Esophagus (tissue), 2 donors: ENCODE measurements around the gene MSL3. TPM values are rescaled to one million over a fixed set of nuclear protein-coding genes. Genes with fewer than 3 reads are reported as not detected.

Source experiments
- H3K27ac ChIP-seq, 2 donors: one replicate each; pipeline ENCODE4 v1.5.1; 2013; ENCODE audit warnings: low read depth in 2 of 2, mild to moderate bottlenecking in 2 of 2, inconsistent platforms in 1 of 2, low read length in 1 of 2, moderate library complexity in 1 of 2
- H3K27me3 ChIP-seq, 2 donors: one replicate each; pipeline ENCODE4 v1.6.1; 2013; ENCODE audit warnings: low read length in 2 of 2, control low read depth in 1 of 2, mild to moderate bottlenecking in 1 of 2; ENCODE audit not compliant: insufficient read depth in 2 of 2, control insufficient read depth in 1 of 2
- H3K36me3 ChIP-seq, 2 donors: one replicate each; pipeline ENCODE4 v1.6.1; 2013; ENCODE audit warnings: low read length in 1 of 2; ENCODE audit not compliant: control insufficient read depth in 2 of 2, insufficient read depth in 2 of 2
- H3K4me1 ChIP-seq, 2 donors: one replicate each; pipeline ENCODE4 v1.6.1; 2013; ENCODE audit warnings: low read length in 1 of 2; ENCODE audit not compliant: control insufficient read depth in 2 of 2, insufficient read depth in 2 of 2
- H3K4me3 ChIP-seq, 2 donors: one replicate each; pipeline ENCODE4 v1.5.1; 2013; ENCODE audit warnings: low read length in 2 of 2, mild to moderate bottlenecking in 2 of 2, low read depth in 1 of 2, moderate library complexity in 1 of 2
- H3K9me3 ChIP-seq, 2 donors: one replicate each; pipeline ENCODE4 v1.6.1; 2013; ENCODE audit warnings: mild to moderate bottlenecking in 2 of 2, low read depth in 1 of 2, low read length in 1 of 2, moderate library complexity in 1 of 2; ENCODE audit not compliant: control insufficient read depth in 2 of 2, insufficient read depth in 1 of 2
- WGBS, 2 donors: extraction: QIAGEN DNeasy Blood & Tissue Kit; methylation state at CpG; one replicate each; pipeline ENCODE4 v1.1.7; 2013; 5-methylcytosine and 5-hydroxymethylcytosine counted together
- polyA plus RNA-seq, 2 donors: library from polyadenylated mRNA; stranded (reverse); fragments of 200-250 nt; gene quantifications; one replicate each; pipeline ENCODE4 v1.2.3, GENCODE V29; 2013
- donor health status: healthy with polysubstance abuse.
- donor health status: Bipolar disorder and iron deficiency.

MSL3 gene, protein sequence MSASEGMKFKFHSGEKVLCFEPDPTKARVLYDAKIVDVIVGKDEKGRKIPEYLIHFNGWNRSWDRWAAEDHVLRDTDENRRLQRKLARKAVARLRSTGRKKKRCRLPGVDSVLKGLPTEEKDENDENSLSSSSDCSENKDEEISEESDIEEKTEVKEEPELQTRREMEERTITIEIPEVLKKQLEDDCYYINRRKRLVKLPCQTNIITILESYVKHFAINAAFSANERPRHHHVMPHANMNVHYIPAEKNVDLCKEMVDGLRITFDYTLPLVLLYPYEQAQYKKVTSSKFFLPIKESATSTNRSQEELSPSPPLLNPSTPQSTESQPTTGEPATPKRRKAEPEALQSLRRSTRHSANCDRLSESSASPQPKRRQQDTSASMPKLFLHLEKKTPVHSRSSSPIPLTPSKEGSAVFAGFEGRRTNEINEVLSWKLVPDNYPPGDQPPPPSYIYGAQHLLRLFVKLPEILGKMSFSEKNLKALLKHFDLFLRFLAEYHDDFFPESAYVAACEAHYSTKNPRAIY
- polyA plus RNA-seq = 10 to 100 TPM; 14.5 to 29.9 TPM

DNA sequence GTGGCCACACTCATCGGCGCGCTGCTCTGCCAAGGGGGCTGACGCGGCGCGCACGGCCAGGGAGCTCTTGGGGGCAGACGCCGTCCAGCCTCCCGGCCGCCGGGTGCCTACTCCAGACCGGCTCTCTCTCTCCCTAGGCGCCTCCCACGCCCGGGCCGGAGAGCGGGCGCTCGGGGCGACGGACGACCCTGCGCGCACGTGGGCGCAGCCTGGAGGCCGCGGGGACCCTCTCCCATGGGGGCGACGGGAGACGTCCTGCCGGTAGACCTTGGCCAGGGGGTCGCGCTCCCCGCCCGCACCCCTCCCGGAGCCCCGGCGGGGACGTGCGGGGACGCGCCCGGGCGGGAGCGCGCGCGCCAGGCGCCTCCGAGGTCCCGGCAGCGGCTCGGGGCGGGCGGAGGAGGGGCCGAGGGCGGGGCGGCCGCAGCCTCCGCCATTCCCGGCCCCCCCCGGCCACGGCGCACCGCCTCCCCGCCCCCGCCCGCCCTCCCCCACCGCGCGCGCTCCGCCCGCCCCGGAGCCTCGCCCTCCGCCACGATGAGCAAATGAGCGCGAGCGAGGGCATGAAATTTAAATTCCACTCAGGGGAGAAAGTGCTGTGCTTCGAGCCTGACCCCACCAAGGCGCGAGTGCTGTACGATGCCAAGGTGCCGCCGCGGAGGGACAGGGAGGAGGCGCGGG lies at the start of gene MSL3:
MSL3 (plus strand) TSS at position 519 of the 681 bp plus-strand sequence; CDS start at position 546, 27 bp downstream.
- Histone ChIP-seq H3K36me3 (no peaks in the 10 kb centered on the region), H3K4me3 (peak within 1 kb of the TSS; percentile 62 to 83), H3K27ac (peak within 1 kb of the TSS; percentile 85 to 93), H3K9me3 (no peaks in the 10 kb centered on the region), H3K4me1 (no peaks in the 10 kb centered on the region), H3K27me3 (no peaks in the 10 kb centered on the region)
- 2 to 26% methylated on average over 58 to 85 of the region's 93 CpGs for WGBS, 2 donors

DNA sequence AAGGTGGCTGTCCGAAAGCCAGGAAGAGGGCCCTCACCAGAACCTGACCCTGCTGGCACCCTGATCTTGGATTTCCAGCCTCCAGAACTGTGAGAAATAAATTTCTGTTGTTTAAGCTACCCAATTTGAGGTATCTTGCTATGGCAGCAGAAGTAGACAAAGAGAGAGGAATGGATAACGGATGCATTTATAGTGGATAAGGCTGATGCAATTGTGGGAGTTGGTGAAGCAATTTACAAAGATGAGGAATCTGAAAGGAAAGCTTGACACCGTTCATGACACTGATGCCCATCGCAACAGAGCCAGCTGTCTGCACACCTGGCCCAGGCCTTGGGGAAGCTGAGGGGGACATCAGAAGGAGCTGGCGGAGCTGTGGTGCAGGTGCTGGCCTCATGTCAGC lies 35.7 kb upstream of the MSL3 start:
- no peaks in the 10 kb centered on the region for H3K36me3 ChIP-seq
- H3K27ac ChIP-seq = no peak overlapping the region
- WGBS, 2 donors = 82 to 95% methylated on average over 5 of the region's 5 CpGs
- no peaks in the 10 kb centered on the region for H3K9me3 ChIP-seq
- no peaks in the 10 kb centered on the region for H3K27me3 ChIP-seq
- no peak overlapping the region for H3K4me3 ChIP-seq
- no peaks in the 10 kb centered on the region for H3K4me1 ChIP-seq

DNA sequence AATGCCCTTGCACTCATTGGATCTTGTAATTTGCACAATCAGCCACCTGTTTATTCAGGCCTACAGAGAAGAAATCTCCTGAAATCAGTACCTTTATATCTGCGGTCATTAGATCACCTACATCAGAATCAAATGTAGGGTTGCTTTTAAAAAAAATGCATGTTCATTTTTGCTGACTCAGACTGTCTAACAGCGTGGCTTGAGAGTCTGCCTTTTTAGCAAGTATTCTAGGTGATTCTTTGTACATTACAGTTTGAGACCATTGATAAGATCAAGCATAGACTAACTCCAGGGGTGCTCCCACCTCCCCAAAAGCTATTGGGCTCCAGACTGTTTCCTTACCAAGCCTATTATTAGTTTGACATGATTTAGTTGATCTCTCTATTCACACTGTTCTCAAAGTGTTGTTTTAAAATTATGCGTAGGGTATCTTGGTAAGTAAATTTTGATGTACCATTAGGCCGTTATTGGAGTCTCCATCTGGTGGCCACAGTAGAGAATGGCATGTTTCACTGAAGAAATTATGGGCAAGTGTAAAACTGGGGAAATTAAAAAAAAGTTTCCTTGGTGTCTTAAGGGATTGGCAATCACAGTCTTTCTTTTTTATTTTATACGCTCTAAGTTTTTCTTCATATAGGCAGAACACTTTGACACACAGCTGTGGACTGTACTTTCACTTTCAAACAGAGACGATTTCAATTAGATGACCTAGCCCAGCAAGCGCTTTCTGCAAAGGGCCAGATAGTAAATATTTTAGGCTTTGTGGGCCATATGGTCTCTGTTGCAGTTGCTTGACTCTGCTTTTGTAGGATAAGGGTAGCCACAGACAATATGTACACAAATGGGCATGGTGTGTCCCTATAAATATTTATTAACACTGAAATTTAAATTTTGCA lies 33.7 kb upstream of the MSL3 start:
- WGBS, 2 donors = 51 to 54% methylated on average over 7 of the region's 7 CpGs
- no peaks in the 10 kb centered on the region for H3K27me3 ChIP-seq
- no peaks in the 10 kb centered on the region for H3K9me3 ChIP-seq
- H3K4me1 ChIP-seq = no peaks in the 10 kb centered on the region
- H3K27ac ChIP-seq = no peak overlapping the region
- H3K36me3 ChIP-seq = no peaks in the 10 kb centered on the region
- H3K4me3 ChIP-seq = no peak overlapping the region

DNA sequence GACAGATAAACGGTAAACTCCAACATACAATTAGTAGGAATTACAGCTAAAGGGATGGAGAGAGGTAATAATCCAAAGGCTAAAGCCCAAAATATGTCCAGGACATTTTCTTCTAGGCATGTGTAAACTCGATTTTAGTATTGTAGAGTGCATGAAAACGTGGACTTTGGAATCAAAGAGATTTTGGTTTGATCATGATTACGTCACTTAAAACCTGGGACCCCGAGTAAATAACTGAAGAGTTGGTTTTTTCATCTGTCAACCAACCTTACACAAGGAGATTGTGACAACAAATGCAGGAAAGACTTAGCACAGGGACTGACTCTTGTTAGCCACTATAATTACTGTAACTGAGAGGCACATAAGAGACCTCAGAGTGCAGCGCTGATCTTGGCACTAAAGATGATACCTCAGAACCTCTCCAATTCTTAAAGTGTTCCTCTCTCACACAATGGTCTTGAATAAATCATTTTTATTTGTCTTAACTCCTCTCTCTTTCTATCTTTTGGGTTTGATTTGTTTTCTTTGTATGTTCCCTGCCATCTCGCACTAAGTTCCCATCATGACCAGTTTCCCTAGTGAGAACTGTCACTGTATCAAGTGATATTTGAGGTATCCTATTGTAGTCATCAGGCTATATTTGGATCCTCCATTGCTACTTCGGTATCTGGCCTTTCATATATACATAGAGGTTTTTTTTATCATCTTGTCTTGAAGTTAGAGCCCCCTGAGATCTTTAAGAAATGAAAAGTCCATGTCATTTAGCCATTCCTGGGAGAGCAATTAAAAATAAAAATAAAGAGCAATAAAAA lies 32.2 kb upstream of the MSL3 start:
- H3K4me3 ChIP-seq = no peak overlapping the region
- WGBS, 2 donors = 63 to 71% methylated on average over 8 of the region's 8 CpGs
- H3K36me3 ChIP-seq = no peaks in the 10 kb centered on the region
- no peaks in the 10 kb centered on the region for H3K9me3 ChIP-seq
- H3K27me3 ChIP-seq = no peaks in the 10 kb centered on the region
- no peaks in the 10 kb centered on the region for H3K4me1 ChIP-seq
- no peak overlapping the region for H3K27ac ChIP-seq

DNA sequence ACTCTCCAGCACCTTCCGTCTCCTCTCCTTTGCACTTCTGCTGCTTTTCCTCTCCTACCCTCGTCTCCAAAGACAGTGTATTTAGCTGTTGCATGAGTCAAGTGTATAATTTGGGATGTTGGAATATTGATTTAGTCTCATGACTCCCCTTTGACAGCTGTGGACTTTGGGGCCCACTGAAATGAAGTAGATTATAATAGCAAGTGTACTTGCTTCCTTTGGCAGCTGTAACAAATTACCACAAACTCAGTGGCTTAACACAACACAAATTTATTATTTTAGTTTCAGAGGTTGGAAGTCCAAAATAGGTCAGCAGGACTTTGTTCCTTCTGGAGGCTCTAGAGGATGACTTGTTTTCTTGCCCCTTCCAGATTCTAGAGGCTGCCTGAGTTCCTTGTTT lies 29.5 kb upstream of the MSL3 start:
- Histone ChIP-seq H3K27me3 (no peaks in the 10 kb centered on the region), H3K36me3 (no peaks in the 10 kb centered on the region), H3K4me3 (no peak overlapping the region), H3K27ac (no peak overlapping the region), H3K9me3 (no peaks in the 10 kb centered on the region), H3K4me1 (no peaks in the 10 kb centered on the region)
- 68 to 81% methylated on average over 2 of the region's 2 CpGs for WGBS, 2 donors

DNA sequence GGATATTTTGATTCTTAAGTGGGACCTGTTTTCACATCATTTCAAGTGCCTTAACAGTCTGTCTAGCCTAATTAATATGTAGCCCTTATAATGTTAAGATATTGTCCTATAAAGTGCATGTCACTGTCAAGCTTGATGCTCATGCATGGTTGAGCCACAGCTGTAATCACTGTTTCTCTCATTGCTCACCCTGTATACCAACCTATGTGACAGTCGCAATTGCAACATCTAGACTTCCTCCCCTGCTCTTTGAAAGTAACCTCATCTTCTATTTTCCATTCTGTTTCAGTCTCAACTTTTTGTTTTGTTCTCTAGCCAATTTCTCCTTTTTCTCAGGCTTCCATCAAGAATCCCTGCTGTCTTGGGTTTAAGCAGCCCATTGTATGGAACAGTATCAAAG lies 24.4 kb upstream of the MSL3 start:
- no peaks in the 10 kb centered on the region for H3K9me3 ChIP-seq
- H3K4me1 ChIP-seq = no peaks in the 10 kb centered on the region
- no peak overlapping the region for H3K27ac ChIP-seq
- H3K36me3 ChIP-seq = no peaks in the 10 kb centered on the region
- no peaks in the 10 kb centered on the region for H3K27me3 ChIP-seq
- no peak overlapping the region for H3K4me3 ChIP-seq
- 66 to 81% methylated on average over 1 of the region's 1 CpG for WGBS, 2 donors

DNA sequence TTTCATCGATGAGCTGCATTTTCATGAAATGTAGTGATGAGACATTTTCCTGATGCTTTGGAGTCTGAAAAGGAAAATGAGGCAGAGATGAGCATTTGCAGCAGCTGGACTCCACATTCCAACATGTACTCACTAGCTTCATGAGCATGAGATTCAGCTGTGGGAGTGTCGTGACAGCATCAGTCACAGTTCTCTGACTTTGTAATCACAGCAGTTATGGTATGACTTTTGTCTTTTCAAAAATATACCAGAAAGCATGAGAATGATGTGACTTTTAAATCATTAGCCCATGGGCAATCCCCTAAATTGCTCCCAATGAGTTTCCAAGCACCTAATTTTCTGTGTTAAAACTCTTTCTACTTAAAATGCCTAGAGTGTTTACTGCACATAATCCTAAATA lies 18.3 kb upstream of the MSL3 start:
- H3K4me1 ChIP-seq = no peaks in the 10 kb centered on the region
- H3K9me3 ChIP-seq = no peaks in the 10 kb centered on the region
- H3K36me3 ChIP-seq = no peaks in the 10 kb centered on the region
- no peak overlapping the region for H3K4me3 ChIP-seq
- H3K27ac ChIP-seq = no peak overlapping the region
- 66 to 71% methylated on average over 2 of the region's 2 CpGs for WGBS, 2 donors
- no peaks in the 10 kb centered on the region for H3K27me3 ChIP-seq

DNA sequence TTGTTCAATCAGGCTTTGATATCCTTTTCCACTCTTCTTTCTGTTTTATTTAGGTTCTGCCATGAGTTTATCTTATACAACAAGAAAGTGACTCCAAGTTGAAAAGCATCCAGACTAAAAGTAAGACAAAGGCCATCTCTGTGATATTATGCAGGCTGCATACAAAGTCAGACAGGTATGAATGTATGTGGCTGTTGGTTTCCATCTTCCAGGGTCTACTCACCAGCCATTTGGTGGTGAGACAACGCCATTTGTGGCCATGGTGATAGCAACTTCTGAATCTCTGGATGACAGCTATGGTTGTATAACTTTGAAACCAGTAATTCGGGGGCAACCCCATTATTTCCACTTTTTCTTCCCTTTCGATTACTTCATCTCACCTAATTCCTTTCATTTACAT lies 17.2 kb upstream of the MSL3 start:
- H3K9me3 ChIP-seq = no peaks in the 10 kb centered on the region
- no peak overlapping the region for H3K27ac ChIP-seq
- H3K27me3 ChIP-seq = no peaks in the 10 kb centered on the region
- 77 to 78% methylated on average over 3 of the region's 3 CpGs for WGBS, 2 donors
- H3K4me3 ChIP-seq = no peak overlapping the region
- no peaks in the 10 kb centered on the region for H3K4me1 ChIP-seq
- H3K36me3 ChIP-seq = no peaks in the 10 kb centered on the region

DNA sequence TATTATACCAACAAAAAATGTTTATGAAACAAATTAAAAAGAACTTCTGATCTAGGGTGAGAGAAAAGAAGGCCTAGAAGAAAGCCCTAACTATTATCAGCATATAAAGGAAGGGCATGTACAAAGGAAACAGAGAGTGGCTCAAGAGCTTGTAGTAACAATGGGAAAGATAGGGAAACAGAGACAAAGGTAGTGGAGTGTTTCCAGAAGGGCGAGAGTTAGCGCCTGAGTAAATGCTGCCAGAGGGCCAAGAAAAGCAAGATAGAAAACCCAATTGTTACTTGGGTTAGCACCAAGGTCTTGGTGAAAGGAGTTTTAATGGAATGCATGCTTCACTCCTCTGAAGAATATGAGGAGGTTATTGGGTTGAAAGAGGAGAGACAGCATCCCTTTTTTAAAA lies 16.5 kb upstream of the MSL3 start:
- no peaks in the 10 kb centered on the region for H3K9me3 ChIP-seq
- no peak overlapping the region for H3K4me3 ChIP-seq
- no peaks in the 10 kb centered on the region for H3K36me3 ChIP-seq
- 65 to 69% methylated on average over 2 of the region's 2 CpGs for WGBS, 2 donors
- H3K4me1 ChIP-seq = no peaks in the 10 kb centered on the region
- H3K27ac ChIP-seq = no peak overlapping the region
- H3K27me3 ChIP-seq = no peaks in the 10 kb centered on the region
